H1 (cell line): Measurements from ENCODE around the gene TRIM44. TPM values are rescaled to one million over a fixed set of nuclear protein-coding genes. Genes with fewer than 3 reads are reported as not detected.

Experiments used
- CTCF ChIA-PET: fragments of 300-600 bp; sonication (Branson Sonifier 250); formaldehyde crosslinking; loops from one replicate; lab custom pipeline; 2021; ENCODE audit not compliant: partially characterized antibody; lab: Charles Lee
- POLR2A ChIA-PET: fragments of 300-600 bp; sonication (Branson Sonifier 250); formaldehyde crosslinking; loops from one replicate; lab custom pipeline; 2021; ENCODE audit warnings: inconsistent platforms; ENCODE audit not compliant: partially characterized antibody; lab: Charles Lee
- DNase-seq, 2 experiments: peaks; one replicate each; pipeline versions ENCODE4 v3.0.0 to v3.0.0-alpha.2; 2010 to 2022; ENCODE audit warnings: low spot score in 2 of 2, low read depth in 1 of 2, mixed read lengths in 1 of 2
- FAIRE-seq: peaks from 2 replicates; lab custom pipeline; 2011; peaks lifted over from hg19 to GRCh38; lab: Jason Lieb, UNC
- H2AFZ ChIP-seq: 2 replicates; pipeline ENCODE4 v1.8.1; 2012; ENCODE audit warnings: low read length, inconsistent platforms
- H2AK5ac ChIP-seq: 2 replicates; pipeline ENCODE4 v1.6.1; 2013; ENCODE audit warnings: low read depth, low read length
- H2BK120ac ChIP-seq: replicated peaks from 2 replicates; pipeline ENCODE3; 2013; ENCODE audit warnings: low read depth, low read length, inconsistent platforms
- H2BK12ac ChIP-seq: 2 replicates; pipeline ENCODE4 v1.6.1; 2013; ENCODE audit warnings: low read depth, low read length
- H2BK15ac ChIP-seq: 2 replicates; pipeline ENCODE4 v1.6.1; 2013; ENCODE audit warnings: low read length
- H2BK20ac ChIP-seq: 2 replicates; pipeline ENCODE4 v1.6.1; 2013; ENCODE audit warnings: low read length
- H2BK5ac ChIP-seq: 2 replicates; pipeline ENCODE4 v1.6.1; 2013; ENCODE audit warnings: low read depth, low read length
- H3K14ac ChIP-seq: 2 replicates; pipeline ENCODE4 v1.6.1; 2013; ENCODE audit warnings: inconsistent platforms; ENCODE audit not compliant: insufficient read length
- H3K18ac ChIP-seq: 2 replicates; pipeline ENCODE4 v1.6.1; 2013; ENCODE audit warnings: low read length; ENCODE audit errors: extremely low read depth
- H3K23ac ChIP-seq: 2 replicates; pipeline ENCODE4 v1.6.1; 2013; ENCODE audit warnings: inconsistent platforms; ENCODE audit not compliant: insufficient read length
- H3K23me2 ChIP-seq: 2 replicates; pipeline ENCODE4 v1.6.1; 2013; ENCODE audit warnings: low read depth, low read length
- H3K27ac ChIP-seq: 2 replicates; pipeline ENCODE4 v1.6.1; 2011; ENCODE audit warnings: low read depth, low read length, inconsistent platforms
- H3K27me3 ChIP-seq, 4 experiments: replicated peaks in 1 of 4; 1 replicate in 1 of 4; 2 replicates in 3 of 4; pipeline versions ENCODE4 v1.6.1 to v1.8.1; 2011 to 2013; ENCODE audit warnings: low read length in 3 of 4, mild to moderate bottlenecking in 3 of 4, inconsistent platforms in 2 of 4, mixed read lengths in 2 of 4, moderate library complexity in 1 of 4; ENCODE audit not compliant: control insufficient read depth in 3 of 4, insufficient read depth in 3 of 4; ENCODE audit errors: extremely low read depth in 1 of 4
- H3K36me3 ChIP-seq, 4 experiments: 2 replicates each; pipeline versions ENCODE4 v1.6.1 to v1.8.1; 2011 to 2013; ENCODE audit warnings: mild to moderate bottlenecking in 4 of 4, low read length in 3 of 4, moderate library complexity in 2 of 4, control low read depth in 1 of 4, inconsistent platforms in 1 of 4; ENCODE audit not compliant: insufficient read depth in 4 of 4, control insufficient read depth in 2 of 4
- H3K4ac ChIP-seq: replicated peaks from 2 replicates; pipeline ENCODE3; 2013; ENCODE audit warnings: low read length, low read depth, mixed read lengths, inconsistent platforms; ENCODE audit not compliant: insufficient read length
- H3K4me1 ChIP-seq, 4 experiments: replicated peaks in 1 of 4; 1 replicate in 1 of 4; 2 replicates in 3 of 4; pipeline versions ENCODE4 v1.6.1 to v1.8.1; 2011 to 2013; ENCODE audit warnings: low read length in 3 of 4, inconsistent platforms in 2 of 4, mixed read lengths in 1 of 4; ENCODE audit not compliant: insufficient read depth in 4 of 4, control insufficient read depth in 3 of 4
- H3K4me2 ChIP-seq, 2 experiments: 2 replicates each; pipeline versions ENCODE4 v1.6.1 to v1.8.1; 2011 to 2013; ENCODE audit warnings: low read depth in 2 of 2, low read length in 2 of 2, control low read depth in 1 of 2, inconsistent platforms in 1 of 2, mild to moderate bottlenecking in 1 of 2; ENCODE audit not compliant: insufficient read depth in 1 of 2
- H3K4me3 ChIP-seq, 4 experiments: fragments of 200-600, 300-600 bp in 1 of 4; sonication (generic), shearing (Covaris generic), sonication (Bioruptor Twin) in 1 of 4; 2 replicates each; pipeline versions ENCODE4 v1.5.1 to v1.8.1; 2011 to 2016; ENCODE audit warnings: low read length in 4 of 4, low read depth in 3 of 4, control low read depth in 2 of 4, inconsistent platforms in 2 of 4, mild to moderate bottlenecking in 2 of 4, mixed read lengths in 1 of 4, moderate library complexity in 1 of 4; ENCODE audit not compliant: insufficient read depth in 2 of 4; ENCODE audit errors: extremely low read depth in 1 of 4
- H3K56ac ChIP-seq: replicated peaks from 2 replicates; pipeline ENCODE3; 2013; ENCODE audit warnings: low read depth, mild to moderate bottlenecking, mixed read lengths, low read length, inconsistent platforms; ENCODE audit not compliant: insufficient read length
- H3K79me1 ChIP-seq: 2 replicates; pipeline ENCODE4 v1.6.1; 2013; ENCODE audit warnings: low read depth, low read length, control low read depth
- H3K79me2 ChIP-seq, 2 experiments: 2 replicates each; pipeline versions ENCODE4 v1.6.1 to v1.8.1; 2012 to 2013; ENCODE audit warnings: low read length in 2 of 2, mild to moderate bottlenecking in 2 of 2, inconsistent platforms in 1 of 2; ENCODE audit not compliant: insufficient read depth in 2 of 2, control insufficient read depth in 1 of 2
- H3K9ac ChIP-seq, 4 experiments: replicated peaks in 1 of 4; 1 replicate in 1 of 4; 2 replicates in 3 of 4; pipeline versions ENCODE4 v1.6.1 to v1.8.1; 2011 to 2013; ENCODE audit warnings: low read depth in 3 of 4, low read length in 3 of 4, control low read depth in 2 of 4, mild to moderate bottlenecking in 2 of 4, moderate library complexity in 2 of 4, inconsistent platforms in 1 of 4; ENCODE audit errors: extremely low read depth in 1 of 4
- H3K9me3 ChIP-seq, 2 experiments: 2 replicates each; pipeline versions ENCODE4 v1.6.1 to v1.8.1; 2012 to 2013; ENCODE audit warnings: mild to moderate bottlenecking in 2 of 2, moderate library complexity in 2 of 2, control low read depth in 1 of 2, inconsistent platforms in 1 of 2, low read depth in 1 of 2, low read length in 1 of 2, mixed read lengths in 1 of 2; ENCODE audit not compliant: insufficient read depth in 2 of 2
- H4K20me1 ChIP-seq, 2 experiments: replicated peaks in 1 of 2; 2 replicates each; pipeline versions ENCODE3 to v1.8.1; 2011 to 2013; ENCODE audit warnings: inconsistent platforms in 2 of 2, low read length in 2 of 2, mild to moderate bottlenecking in 1 of 2; ENCODE audit not compliant: insufficient read depth in 2 of 2, control insufficient read depth in 1 of 2
- H4K5ac ChIP-seq: 2 replicates; pipeline ENCODE4 v1.6.1; 2013; ENCODE audit warnings: low read length, low read depth, mixed read lengths, inconsistent platforms; ENCODE audit not compliant: insufficient read length
- H4K8ac ChIP-seq: 2 replicates; pipeline ENCODE4 v1.8.0; 2013; ENCODE audit warnings: mild to moderate bottlenecking, moderate library complexity, low read length, inconsistent platforms; ENCODE audit not compliant: insufficient read depth; ENCODE audit errors: extremely low read depth
- H4K91ac ChIP-seq: replicated peaks from 2 replicates; pipeline ENCODE3; 2013; ENCODE audit warnings: low read length, mixed read lengths, inconsistent platforms; ENCODE audit not compliant: insufficient read length
- BCL11A ChIP-seq, 2 experiments: IDR thresholded peaks; one replicate each; pipeline ENCODE4 v1.6.1; 2011; ENCODE audit warnings: low read depth in 2 of 2, low read length in 2 of 2, mild to moderate bottlenecking in 2 of 2
- CEBPB ChIP-seq: IDR thresholded peaks from 2 replicates; pipeline ENCODE4 v1.6.1; 2012; ENCODE audit warnings: low read depth, low read length
- KDM1A ChIP-seq: fragments of 200-600, 300-600 bp; sonication (generic); IDR thresholded peaks from 2 replicates; pipeline ENCODE4 v1.7.1; 2016; ENCODE audit warnings: mild to moderate bottlenecking, low read length, borderline replicate concordance
- MAX ChIP-seq: IDR thresholded peaks from 2 replicates; pipeline ENCODE4 v1.6.1; 2012; ENCODE audit warnings: inconsistent platforms
- NANOG ChIP-seq: IDR thresholded peaks from 2 replicates; pipeline ENCODE4 v1.6.1; 2011; ENCODE audit warnings: low read length, low read depth, mild to moderate bottlenecking, inconsistent platforms; ENCODE audit not compliant: insufficient read depth, poor library complexity, severe bottlenecking
- NRF1 ChIP-seq: IDR thresholded peaks from 2 replicates; pipeline ENCODE4 v1.6.1; 2011; ENCODE audit warnings: mild to moderate bottlenecking, low read depth, low read length, improper control_type of control experiment
- SIX5 ChIP-seq: IDR thresholded peaks from 2 replicates; pipeline ENCODE4 v1.6.1; 2011; ENCODE audit warnings: mild to moderate bottlenecking, low read depth, low read length
- SP4 ChIP-seq: IDR thresholded peaks from 2 replicates; pipeline ENCODE4 v1.6.1; 2012; ENCODE audit warnings: low read length, inconsistent platforms
- USF2 ChIP-seq: IDR thresholded peaks from 2 replicates; pipeline ENCODE4 v1.6.1; 2011; ENCODE audit warnings: low read length, improper control_type of control experiment
- WGBS, 2 experiments: shearing (Covaris generic) in 1 of 2; methylation state at CpG; one replicate each; pipeline versions ENCODE4 v1.1.6 to v1.1.7; 2013 to 2015; ENCODE audit warnings: low lambda C conversion rate in 2 of 2, mixed read lengths in 2 of 2, inconsistent platforms in 1 of 2, low coverage in 1 of 2, missing lambda C conversion rate in 1 of 2; ENCODE audit not compliant: insufficient replicate concordance in 2 of 2, insufficient coverage in 1 of 2, insufficient read length in 1 of 2; ENCODE audit errors: extremely low coverage in 1 of 2, missing lambda C conversion rate in 1 of 2; 5-methylcytosine and 5-hydroxymethylcytosine counted together
- polyA plus RNA-seq, 7 experiments: library from polyadenylated mRNA; depleted of rRNA in 3 of 7; stranded (reverse) in 5 of 7; unstranded in 2 of 7; fragments of >200 nt in 5 of 7; fragments of 200-250 nt in 2 of 7; gene quantifications; 1 replicate in 5 of 7; 2 replicates in 1 of 7; 4 replicates in 1 of 7; pipeline versions ENCODE4 v1.2.1 to v1.2.3, GENCODE V29; 2011 to 2013; ENCODE audit warnings: missing spikeins in 2 of 7, mixed read lengths in 2 of 7
- total RNA-seq: library from RNA; stranded (reverse); fragmentation: NEBNext Ultra II Directional; extraction: Animal tissue kit (Norgen Biotek cat#: 25700); gene quantifications from 2 replicates; pipeline ENCODE4 v1.2.1, GENCODE V29; 2021
- TF ChIP-seq, protein P1 (sequence below), 3 experiments: IDR thresholded peaks; 1 replicate in 2 of 3; 2 replicates in 1 of 3; pipeline versions ENCODE4 v1.5.1 to v1.6.1; 2011; ENCODE audit warnings: low read length in 3 of 3, mild to moderate bottlenecking in 3 of 3, inconsistent platforms in 2 of 3, low read depth in 1 of 3, moderate library complexity in 1 of 3; ENCODE audit not compliant: insufficient read depth in 1 of 3; ENCODE audit errors: control extremely low read depth in 1 of 3

Gene TRIM44
- total and polyA plus RNA-seq, 2 of the 8 experiments (the other 6 are each of a cell fraction or from before 2014, with no cell fraction given), result 13.9 to 34.4 TPM

DNA sequence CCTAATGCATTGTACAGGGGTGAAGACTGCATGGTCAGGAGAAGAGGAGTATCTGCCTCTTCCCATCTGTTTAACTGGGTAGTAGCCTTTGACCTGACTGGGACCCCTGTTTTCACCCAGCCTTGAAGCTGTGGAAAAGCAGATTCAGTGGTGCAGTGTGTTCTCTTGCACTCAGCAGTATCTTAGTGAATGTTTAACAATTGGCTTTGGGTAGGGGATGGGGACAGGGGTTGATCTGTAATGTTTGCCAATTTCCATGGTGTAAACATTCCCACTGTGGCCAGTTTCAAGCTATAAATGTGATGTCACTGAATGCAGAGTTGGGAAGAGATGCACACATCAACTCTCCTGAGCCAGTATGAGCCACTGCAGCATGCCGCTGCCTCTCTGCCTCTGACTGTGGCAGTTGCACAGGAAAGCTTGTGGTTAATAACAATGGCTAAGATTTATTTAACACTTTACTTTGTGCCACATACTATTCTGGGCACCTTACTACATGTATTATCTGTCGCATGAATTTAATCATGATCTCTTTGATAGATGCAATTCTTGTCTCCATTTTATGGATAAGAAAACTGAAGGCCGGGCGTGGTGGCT lies 28.6 kb upstream of the TRIM44 start:
- Histone ChIP-seq H2BK5ac (no peak overlapping the region), H3K9me3 (no peaks in the 10 kb centered on the region), H3K4me1 (no peaks in the 10 kb centered on the region), H3K4me2 (no peak overlapping the region), H3K79me2 (no peaks in the 10 kb centered on the region), H3K27ac (no peak overlapping the region), H3K36me3 (no peaks in the 10 kb centered on the region), H3K9ac (no peak overlapping the region), H2BK12ac (no peak overlapping the region), H3K56ac (no peak overlapping the region), H3K14ac (no peak overlapping the region), H3K23ac (no peak overlapping the region), H2BK120ac (no peak overlapping the region), H3K27me3 (no peaks in the 10 kb centered on the region), H3K4ac (no peak overlapping the region), H2BK20ac (no peak overlapping the region), H2BK15ac (no peak overlapping the region), H2AFZ (no peak overlapping the region), H2AK5ac (no peak overlapping the region), H3K23me2 (no peaks in the 10 kb centered on the region), H3K4me3 (no peak overlapping the region), H4K8ac (no peak overlapping the region), H4K20me1 (no peaks in the 10 kb centered on the region), H4K5ac (no peak overlapping the region), H3K79me1 (no peaks in the 10 kb centered on the region), H3K18ac (no peak overlapping the region), H4K91ac (no peak overlapping the region)
- 72% methylated on average over 4 of the region's 4 CpGs; no CpG with 5 or more reads in 1 of the 2 experiments for WGBS, 2 experiments
- ChIA-PET POLR2A (interaction anchor here (0.7 kb wide), 1 partner anchor 648 kb away, joined by 3 read pairs; no protein-coding TSS in a partner anchor), CTCF (interaction anchor here (0.5 to 0.8 kb wide), 2 partner anchors 9 to 1071 kb away, joined by 3 to 6 read pairs; no protein-coding TSS in a partner anchor)
- no peak for FAIRE-seq
- DNase-seq, result no peak
- TF ChIP-seq BCL11A (IDR thresholded peaks at IDR 0.05; ENCODE audit: low read depth in 2 of 2, low read length in 2 of 2), result no peak
- TF ChIP-seq MAX, result no peak
- TF ChIP-seq KDM1A, result no peak
- TF ChIP-seq, protein P1, sequence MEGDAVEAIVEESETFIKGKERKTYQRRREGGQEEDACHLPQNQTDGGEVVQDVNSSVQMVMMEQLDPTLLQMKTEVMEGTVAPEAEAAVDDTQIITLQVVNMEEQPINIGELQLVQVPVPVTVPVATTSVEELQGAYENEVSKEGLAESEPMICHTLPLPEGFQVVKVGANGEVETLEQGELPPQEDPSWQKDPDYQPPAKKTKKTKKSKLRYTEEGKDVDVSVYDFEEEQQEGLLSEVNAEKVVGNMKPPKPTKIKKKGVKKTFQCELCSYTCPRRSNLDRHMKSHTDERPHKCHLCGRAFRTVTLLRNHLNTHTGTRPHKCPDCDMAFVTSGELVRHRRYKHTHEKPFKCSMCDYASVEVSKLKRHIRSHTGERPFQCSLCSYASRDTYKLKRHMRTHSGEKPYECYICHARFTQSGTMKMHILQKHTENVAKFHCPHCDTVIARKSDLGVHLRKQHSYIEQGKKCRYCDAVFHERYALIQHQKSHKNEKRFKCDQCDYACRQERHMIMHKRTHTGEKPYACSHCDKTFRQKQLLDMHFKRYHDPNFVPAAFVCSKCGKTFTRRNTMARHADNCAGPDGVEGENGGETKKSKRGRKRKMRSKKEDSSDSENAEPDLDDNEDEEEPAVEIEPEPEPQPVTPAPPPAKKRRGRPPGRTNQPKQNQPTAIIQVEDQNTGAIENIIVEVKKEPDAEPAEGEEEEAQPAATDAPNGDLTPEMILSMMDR (IDR thresholded peaks at IDR 0.05; ENCODE audit: control extremely low read depth in 1 of 3, insufficient read depth in 1 of 3, low read depth in 1 of 3, low read length in 3 of 3), result no peak
- no peak for TF ChIP-seq NANOG
- TF ChIP-seq SP4, result no peak
- TF ChIP-seq SIX5, result no peak
- TF ChIP-seq CEBPB, result no peak
- TF ChIP-seq USF2, result no peak
- no peak for TF ChIP-seq NRF1
